Loucy (cell line): ENCODE data around the gene RPA3.

Source experiments
- H2AFZ ChIP-seq: fragments of 200-600 bp; sonication (generic); 2 replicates; pipeline ENCODE4 v1.6.0; 2016; ENCODE audit warnings: antibody characterized with exemption, mild to moderate bottlenecking, low read length, moderate library complexity
- H3F3A ChIP-seq: fragments of 200-600 bp; 2 replicates; pipeline ENCODE4 v1.6.0; 2016; ENCODE audit warnings: antibody characterized with exemption, low read depth, mild to moderate bottlenecking
- H3K27me3 ChIP-seq: fragments of 200-600 bp; sonication (generic); 2 replicates; pipeline ENCODE4 v1.6.1; 2014; ENCODE audit warnings: low read length, mild to moderate bottlenecking; ENCODE audit not compliant: insufficient read depth, poor library complexity, severe bottlenecking
- H3K36me3 ChIP-seq: fragments of 200-600 bp; sonication (generic); 2 replicates; pipeline ENCODE4 v1.6.1; 2016; ENCODE audit warnings: low read length; ENCODE audit not compliant: insufficient read depth
- H3K4me1 ChIP-seq: fragments of 200-600 bp; sonication (generic); 2 replicates; pipeline ENCODE4 v1.5.1; 2014; ENCODE audit warnings: low read length, mild to moderate bottlenecking; ENCODE audit not compliant: insufficient read depth, poor library complexity, severe bottlenecking
- H3K4me2 ChIP-seq: fragments of 200-600 bp; sonication (generic); 2 replicates; pipeline ENCODE4 v1.6.0; 2014; ENCODE audit warnings: antibody characterized with exemption, low read length, low read depth, mild to moderate bottlenecking; ENCODE audit not compliant: poor library complexity, severe bottlenecking
- H3K4me3 ChIP-seq: fragments of 200-600 bp; sonication (generic); 2 replicates; pipeline ENCODE4 v1.5.1; 2014; ENCODE audit warnings: low read length, mild to moderate bottlenecking, mixed read lengths; ENCODE audit not compliant: poor library complexity, severe bottlenecking
- H3K79me2 ChIP-seq: fragments of 200-600 bp; sonication (generic); 2 replicates; pipeline ENCODE4 v1.6.1; 2014; ENCODE audit warnings: low read length; ENCODE audit not compliant: insufficient read depth
- H3K9ac ChIP-seq: fragments of 200-600 bp; sonication (generic); 2 replicates; pipeline ENCODE4 v1.6.0; 2014; ENCODE audit warnings: mild to moderate bottlenecking, low read depth, low read length, moderate library complexity; ENCODE audit not compliant: poor library complexity, severe bottlenecking
- H3K9me2 ChIP-seq: fragments of 200-600 bp; sonication (generic); replicated peaks from 2 replicates; pipeline ENCODE4 v1.6.1; 2016; ENCODE audit warnings: low read depth, low read length, mixed read lengths
- H3K9me3 ChIP-seq: fragments of 200-600 bp; sonication (generic); 2 replicates; pipeline ENCODE4 v1.6.1; 2014; ENCODE audit warnings: mild to moderate bottlenecking, antibody characterized with exemption, low read length, low read depth; ENCODE audit not compliant: insufficient read depth
- H4K20me1 ChIP-seq: fragments of 200-600 bp; sonication (generic); 2 replicates; pipeline ENCODE4 v1.6.0; 2014; ENCODE audit warnings: antibody characterized with exemption, low read length, mild to moderate bottlenecking; ENCODE audit not compliant: insufficient read depth, poor library complexity, severe bottlenecking
- CTCF ChIP-seq: fragments of 200-600 bp; sonication (generic); conservative IDR thresholded peaks from 2 replicates; pipeline ENCODE4 v1.5.1; 2014; ENCODE audit warnings: mild to moderate bottlenecking, antibody characterized with exemption, low read length
- EZH2phosphoT487 ChIP-seq: fragments of 200-600 bp; IDR thresholded peaks from 2 replicates; pipeline ENCODE4 v1.6.1; 2018; ENCODE audit warnings: antibody characterized with exemption, mild to moderate bottlenecking, moderate library complexity, borderline replicate concordance

The RPA3 gene

DNA sequence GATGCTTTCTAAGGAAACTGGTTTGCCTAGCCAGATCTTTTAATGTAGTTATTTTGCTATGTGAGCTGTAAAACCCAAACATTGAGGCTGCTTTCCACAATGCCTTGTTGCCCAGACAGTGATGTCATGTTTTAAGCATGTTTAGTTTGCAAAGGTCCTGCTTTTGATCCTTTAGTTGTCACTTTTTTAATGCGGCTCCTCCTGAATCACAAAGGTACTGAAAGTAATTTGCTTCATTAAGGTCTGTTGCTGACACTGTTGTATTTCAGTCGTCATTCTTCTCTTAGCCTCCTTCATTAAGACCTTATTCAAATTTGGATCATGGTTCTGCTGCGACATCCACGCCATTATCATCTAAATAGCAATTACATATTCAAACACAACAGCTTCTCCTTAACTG is 10.6 kb downstream of the RPA3 start:
- Histone ChIP-seq H4K20me1 (no peaks in the 10 kb centered on the region), H3K9me3 (no peaks in the 10 kb centered on the region), H2AFZ (no peak overlapping the region), H3K9ac (no peak overlapping the region), H3K9me2 (no peaks in the 10 kb centered on the region), H3K4me3 (no peak overlapping the region), H3K27me3 (no peaks in the 10 kb centered on the region), H3K4me2 (no peak overlapping the region), H3K79me2 (no peaks in the 10 kb centered on the region), H3K36me3 (no peaks in the 10 kb centered on the region), H3K4me1 (peaks cover 4% of the 10 kb centered on the region), H3F3A (no peaks in the 10 kb centered on the region)
- TF ChIP-seq CTCF (no peak), EZH2phosphoT487 (no peak)

- Histone ChIP-seq H3K4me3 (no peak overlapping the region), H3F3A (no peaks in the 10 kb centered on the region), H3K9ac (no peak overlapping the region), H4K20me1 (no peaks in the 10 kb centered on the region), H3K79me2 (no peaks in the 10 kb centered on the region), H3K27me3 (no peaks in the 10 kb centered on the region), H2AFZ (no peak overlapping the region), H3K4me1 (no peaks in the 10 kb centered on the region), H3K9me2 (no peaks in the 10 kb centered on the region), H3K4me2 (no peak overlapping the region), H3K36me3 (no peaks in the 10 kb centered on the region), H3K9me3 (no peaks in the 10 kb centered on the region)
- TF ChIP-seq EZH2phosphoT487 (no peak), CTCF (no peak)
Measured at GRCh38 chr7:7707246-7707645, 11.2 kb downstream of the RPA3 start.

- no peaks in the 10 kb centered on the region for H3K36me3 ChIP-seq
- no peaks in the 10 kb centered on the region for H3K9me3 ChIP-seq
- H2AFZ ChIP-seq, result no peak overlapping the region
- TF ChIP-seq CTCF (no peak), EZH2phosphoT487 (no peak)
- H3F3A ChIP-seq, result no peaks in the 10 kb centered on the region
- H4K20me1 ChIP-seq, result no peaks in the 10 kb centered on the region
- no peaks in the 10 kb centered on the region for H3K9me2 ChIP-seq
- H3K79me2 ChIP-seq, result no peaks in the 10 kb centered on the region
- H3K4me3 ChIP-seq, result no peak overlapping the region
- peaks cover under 1% of the 10 kb centered on the region for H3K4me1 ChIP-seq
- H3K27me3 ChIP-seq, result no peaks in the 10 kb centered on the region
- H3K9ac ChIP-seq, result no peak overlapping the region
- no peak overlapping the region for H3K4me2 ChIP-seq
Measured at GRCh38 chr7:7706556-7707172, 11.7 kb downstream of the RPA3 start.
